Stomach (tissue), 4 donors: Measurements from ENCODE around the gene GJB1.

Experiments used
- EP300 ChIP-seq: sonication (generic); formaldehyde crosslinking; IDR thresholded peaks from one replicate; pipeline ENCODE4 v1.6.1; 2017; ENCODE audit warnings: antibody characterized with exemption
- POLR2A ChIP-seq, 4 donors: fragments of 450-650 bp; IDR thresholded peaks; one replicate each; pipeline ENCODE4 v1.6.1; 2016; ENCODE audit warnings: antibody characterized with exemption in 4 of 4, control low read depth in 2 of 4, mild to moderate bottlenecking in 1 of 4, moderate library complexity in 1 of 4
- TF ChIP-seq, protein P1 (sequence below), 7 experiments: fragments of 450-650 bp in 4 of 7; fragments of 200-600 bp in 3 of 7; sonication (generic) in 3 of 7; IDR thresholded peaks; one replicate each; pipeline ENCODE4 v1.5.1; 2016 to 2019; ENCODE audit warnings: antibody characterized with exemption in 7 of 7, control low read depth in 2 of 7, mild to moderate bottlenecking in 1 of 7

DNA sequence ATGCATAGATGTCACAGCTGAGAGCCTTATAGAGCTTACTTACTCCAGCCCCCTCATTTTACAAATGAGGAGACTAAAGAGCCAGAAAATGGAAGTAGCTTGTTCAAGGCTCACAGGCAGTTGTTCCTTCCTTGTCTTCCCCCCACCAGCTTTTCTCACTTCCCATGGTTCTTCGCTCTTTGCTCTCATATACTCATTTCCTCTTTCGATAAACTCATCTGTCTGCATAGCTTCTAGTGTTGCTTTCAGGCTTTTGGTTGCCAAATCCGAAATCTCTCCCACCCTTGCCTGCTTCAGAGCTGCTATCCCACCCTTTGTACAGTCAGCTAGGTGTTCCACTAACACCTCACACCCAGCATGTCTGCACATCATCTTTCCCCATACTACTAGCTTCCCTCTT lies 25.0 kb upstream of the GJB1 start:
- TF ChIP-seq, protein P1, sequence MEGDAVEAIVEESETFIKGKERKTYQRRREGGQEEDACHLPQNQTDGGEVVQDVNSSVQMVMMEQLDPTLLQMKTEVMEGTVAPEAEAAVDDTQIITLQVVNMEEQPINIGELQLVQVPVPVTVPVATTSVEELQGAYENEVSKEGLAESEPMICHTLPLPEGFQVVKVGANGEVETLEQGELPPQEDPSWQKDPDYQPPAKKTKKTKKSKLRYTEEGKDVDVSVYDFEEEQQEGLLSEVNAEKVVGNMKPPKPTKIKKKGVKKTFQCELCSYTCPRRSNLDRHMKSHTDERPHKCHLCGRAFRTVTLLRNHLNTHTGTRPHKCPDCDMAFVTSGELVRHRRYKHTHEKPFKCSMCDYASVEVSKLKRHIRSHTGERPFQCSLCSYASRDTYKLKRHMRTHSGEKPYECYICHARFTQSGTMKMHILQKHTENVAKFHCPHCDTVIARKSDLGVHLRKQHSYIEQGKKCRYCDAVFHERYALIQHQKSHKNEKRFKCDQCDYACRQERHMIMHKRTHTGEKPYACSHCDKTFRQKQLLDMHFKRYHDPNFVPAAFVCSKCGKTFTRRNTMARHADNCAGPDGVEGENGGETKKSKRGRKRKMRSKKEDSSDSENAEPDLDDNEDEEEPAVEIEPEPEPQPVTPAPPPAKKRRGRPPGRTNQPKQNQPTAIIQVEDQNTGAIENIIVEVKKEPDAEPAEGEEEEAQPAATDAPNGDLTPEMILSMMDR (IDR thresholded peaks at IDR 0.05) = no peak
- TF ChIP-seq EP300 (no peak), POLR2A (IDR thresholded peaks at IDR 0.05) (no peak)
